ENCODE data around the gene TRIP11.
"Not testable (repeated sequence)": the region's sequence is repeated elsewhere in the genome, so short reads cannot be mapped to it uniquely, and the experiment has no call there.

The TRIP11 gene

DNA sequence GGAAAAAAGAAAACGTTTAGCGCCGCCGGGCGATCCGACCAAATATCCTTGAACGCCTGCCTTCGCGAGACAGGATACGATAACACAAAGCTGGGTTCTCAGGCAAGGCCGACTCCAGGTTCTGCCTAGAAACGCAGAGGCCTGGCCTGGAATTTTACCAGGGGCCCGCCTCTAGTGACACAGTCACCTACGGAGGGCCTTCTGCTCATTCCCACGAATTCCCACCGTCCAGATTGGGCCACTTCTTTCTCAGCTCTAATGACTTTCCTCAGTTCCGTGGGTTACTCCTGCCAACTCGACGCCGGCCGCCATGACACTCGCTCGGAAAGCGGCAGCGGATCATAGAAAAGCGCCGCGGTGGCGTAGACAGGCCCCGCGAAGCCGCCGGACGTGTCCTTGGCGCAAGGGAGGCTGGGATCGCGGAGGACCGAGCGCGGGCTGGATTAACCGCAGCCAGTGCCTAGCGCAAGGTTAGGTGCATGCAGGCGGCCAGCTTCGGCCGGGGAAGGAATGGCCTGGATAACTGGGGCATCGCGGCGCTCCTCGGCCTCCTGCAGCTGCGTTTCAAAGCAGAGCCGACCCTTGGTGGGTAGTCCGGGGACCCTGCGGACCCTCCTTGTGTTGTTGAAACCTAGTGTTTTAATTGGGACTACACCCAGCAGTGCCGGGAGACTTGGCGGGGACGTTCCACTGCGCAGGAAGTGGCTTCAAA lies at the start of gene TRIP11:
Gene TRIP11, minus strand, starts transcription at position 341 of the 712 bp plus-strand sequence. CDS start 374 bp downstream, outside the sequence.
- H3K4me3 ChIP-seq (ENCODE audit: low read depth, low read length): peak within 1 kb of the TSS; percentile 66
- no peak for TF ChIP-seq CTCF (conservative IDR thresholded peaks at IDR 0.05; ENCODE audit: low read depth, low read length)
- peak; percentile 96 for DNase-seq (ENCODE audit: low read depth)

GRCh38 chr14:92088494-92088893 lies 48.6 kb upstream of the TRIP11 start:
- no peak overlapping the region for H3K4me3 ChIP-seq (ENCODE audit: low read depth, low read length)
- DNase-seq (ENCODE audit: low read depth): no peak
- no peak for TF ChIP-seq CTCF (conservative IDR thresholded peaks at IDR 0.05; ENCODE audit: low read depth, low read length)

DNA sequence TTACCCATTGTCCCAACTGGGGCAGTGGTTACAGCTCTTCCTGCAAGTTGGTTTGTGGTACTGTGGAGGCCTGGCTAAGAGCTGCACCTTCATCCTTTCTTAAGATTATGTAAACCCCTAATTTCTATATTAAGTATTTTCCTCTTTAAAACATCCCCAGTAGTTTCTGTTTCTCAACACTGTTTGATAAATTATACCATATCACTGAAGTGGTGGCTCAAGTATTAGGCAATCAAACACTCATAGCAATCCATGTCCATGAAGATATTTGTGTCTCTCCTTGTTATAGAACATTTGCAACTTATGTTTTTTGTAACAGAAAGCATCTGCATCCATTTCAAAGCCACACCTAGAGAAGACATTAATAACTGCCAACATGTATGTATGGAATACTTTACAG lies 34.7 kb upstream of the TRIP11 start:
- peak; percentile 4 for DNase-seq (ENCODE audit: low read depth)
- no peak for TF ChIP-seq CTCF (conservative IDR thresholded peaks at IDR 0.05; ENCODE audit: low read depth, low read length)
- no peak overlapping the region for H3K4me3 ChIP-seq (ENCODE audit: low read depth, low read length)

- no peak for TF ChIP-seq CTCF (conservative IDR thresholded peaks at IDR 0.05; ENCODE audit: low read depth, low read length)
- DNase-seq (ENCODE audit: low read depth): no peak
- no peak overlapping the region for H3K4me3 ChIP-seq (ENCODE audit: low read depth, low read length)
Measured at GRCh38 chr14:92058006-92058917, 18.4 kb upstream of the TRIP11 start.

GRCh38 chr14:92049781-92050180 lies 9.9 kb upstream of the TRIP11 start:
- no peak for DNase-seq (ENCODE audit: low read depth)
- no peak for TF ChIP-seq CTCF (conservative IDR thresholded peaks at IDR 0.05; ENCODE audit: low read depth, low read length)
- no peak overlapping the region for H3K4me3 ChIP-seq (ENCODE audit: low read depth, low read length)

DNA sequence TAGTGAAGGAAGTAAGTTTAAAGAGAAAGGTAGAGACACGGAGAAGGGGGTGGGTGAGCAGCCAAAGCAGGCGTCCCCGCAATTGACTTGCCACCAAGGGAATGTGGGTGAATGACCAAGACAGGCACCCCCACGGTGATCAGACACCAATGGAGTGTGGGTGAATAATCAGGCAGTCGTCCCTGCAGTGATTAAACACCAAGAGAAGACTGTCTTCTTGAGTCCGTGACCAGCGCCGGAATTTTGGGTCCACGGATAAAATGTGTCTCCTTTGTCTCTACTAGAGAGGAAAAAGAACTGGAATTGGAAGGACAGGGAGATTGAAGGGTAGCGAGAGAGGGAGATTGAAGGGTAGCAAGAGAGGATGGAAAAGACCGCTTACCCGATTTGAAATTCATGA lies 9.4 kb upstream of the TRIP11 start:
- DNase-seq (ENCODE audit: low read depth); H3K4me3 ChIP-seq (ENCODE audit: low read depth, low read length): not testable (repeated sequence)

GRCh38 chr14:92045904-92046303 lies 6.0 kb upstream of the TRIP11 start:
- not testable (repeated sequence) for DNase-seq (ENCODE audit: low read depth); H3K4me3 ChIP-seq (ENCODE audit: low read depth, low read length)

DNA sequence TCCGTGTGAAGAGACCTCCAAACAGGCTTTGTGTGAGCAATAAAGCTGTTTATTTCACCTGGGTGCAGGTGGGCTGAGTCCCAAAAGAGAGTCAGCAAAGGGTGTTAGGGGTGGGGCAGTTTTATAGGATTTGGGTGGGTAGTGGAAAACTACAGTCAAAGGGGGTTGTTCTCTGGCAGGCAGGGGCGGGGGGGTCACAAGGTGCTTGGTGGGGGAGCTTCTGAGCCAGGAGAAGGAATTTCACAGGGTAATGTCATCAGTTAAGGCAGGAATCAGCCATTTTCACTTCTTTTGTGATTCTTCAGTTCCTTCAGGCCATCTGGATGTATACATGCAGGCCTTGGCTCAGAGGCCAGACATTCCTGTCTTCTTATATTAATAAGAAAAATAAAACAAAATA lies 1.9 kb upstream of the TRIP11 start:
- H3K4me3 ChIP-seq (ENCODE audit: low read depth, low read length); DNase-seq (ENCODE audit: low read depth): not testable (repeated sequence)
